Gastrocnemius medialis (tissue), 4 donors: ENCODE results near the gene ZEB1.

Experiments used
- POLR2A ChIP-seq, 2 donors: fragments of 450-650 bp; IDR thresholded peaks; one replicate each; pipeline ENCODE4 v1.6.1; 2017; ENCODE audit warnings: antibody characterized with exemption in 2 of 2, mild to moderate bottlenecking in 2 of 2, moderate library complexity in 2 of 2
- TF ChIP-seq, protein P1 (sequence below), 5 experiments: fragments of 450-650 bp in 3 of 5; fragments of 200-600 bp in 2 of 5; sonication (generic) in 2 of 5; IDR thresholded peaks in 4 of 5; conservative IDR thresholded peaks in 1 of 5; 1 replicate in 4 of 5; 2 replicates in 1 of 5; pipeline ENCODE4 v1.5.1; 2016 to 2019; ENCODE audit warnings: antibody characterized with exemption in 5 of 5, mild to moderate bottlenecking in 3 of 5, moderate library complexity in 3 of 5

DNA sequence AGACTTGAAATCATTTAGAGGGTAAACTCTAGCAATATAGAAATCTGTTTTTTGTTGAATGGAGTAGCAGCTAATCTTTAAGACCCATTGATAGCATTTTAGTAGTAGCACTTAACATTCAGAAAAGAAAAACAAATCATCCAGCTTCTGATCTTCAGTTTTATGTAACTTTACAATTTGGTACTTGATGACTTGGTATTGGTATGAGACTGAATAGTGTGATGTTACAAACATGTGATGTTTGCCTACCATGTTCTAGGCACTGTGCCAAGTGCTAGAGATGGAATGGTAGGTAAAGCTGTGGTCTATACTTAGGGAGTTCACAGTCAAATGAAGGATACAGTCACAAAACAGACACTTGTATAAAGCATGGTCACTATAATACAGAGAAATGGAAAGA, 21.3 kb downstream of the ZEB1 start:
- TF ChIP-seq, protein P1, sequence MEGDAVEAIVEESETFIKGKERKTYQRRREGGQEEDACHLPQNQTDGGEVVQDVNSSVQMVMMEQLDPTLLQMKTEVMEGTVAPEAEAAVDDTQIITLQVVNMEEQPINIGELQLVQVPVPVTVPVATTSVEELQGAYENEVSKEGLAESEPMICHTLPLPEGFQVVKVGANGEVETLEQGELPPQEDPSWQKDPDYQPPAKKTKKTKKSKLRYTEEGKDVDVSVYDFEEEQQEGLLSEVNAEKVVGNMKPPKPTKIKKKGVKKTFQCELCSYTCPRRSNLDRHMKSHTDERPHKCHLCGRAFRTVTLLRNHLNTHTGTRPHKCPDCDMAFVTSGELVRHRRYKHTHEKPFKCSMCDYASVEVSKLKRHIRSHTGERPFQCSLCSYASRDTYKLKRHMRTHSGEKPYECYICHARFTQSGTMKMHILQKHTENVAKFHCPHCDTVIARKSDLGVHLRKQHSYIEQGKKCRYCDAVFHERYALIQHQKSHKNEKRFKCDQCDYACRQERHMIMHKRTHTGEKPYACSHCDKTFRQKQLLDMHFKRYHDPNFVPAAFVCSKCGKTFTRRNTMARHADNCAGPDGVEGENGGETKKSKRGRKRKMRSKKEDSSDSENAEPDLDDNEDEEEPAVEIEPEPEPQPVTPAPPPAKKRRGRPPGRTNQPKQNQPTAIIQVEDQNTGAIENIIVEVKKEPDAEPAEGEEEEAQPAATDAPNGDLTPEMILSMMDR (IDR thresholded peaks at IDR 0.05 in 4 of 5, conservative IDR thresholded peaks at IDR 0.05 in 1 of 5), result no peak
- no peak for TF ChIP-seq POLR2A (IDR thresholded peaks at IDR 0.05)
